Adrenal gland (tissue), 12 donors: ENCODE measurements around the gene RASIP1. TPM values are rescaled to one million over a fixed set of nuclear protein-coding genes. Genes with fewer than 3 reads are reported as not detected.
A peak's percentile ranks its signal among the peaks of the same experiment; 100 is the strongest.

Experiments used
- DNase-seq, 7 donors: peaks; one replicate each; pipeline ENCODE4 v3.0.0-alpha.2; 2019 to 2020
- H3K27ac ChIP-seq, 5 donors: fragments of 200-600 bp; sonication (generic) in 4 of 5; 1 replicate in 3 of 5; 2 replicates in 2 of 5; pipeline versions ENCODE4 v1.5.1 to v1.8.0; 2016 to 2020; ENCODE audit warnings: mild to moderate bottlenecking in 1 of 5
- H3K27me3 ChIP-seq: fragments of 200-600 bp; 2 replicates; pipeline ENCODE4 v1.8.0; 2021
- H3K36me3 ChIP-seq, 2 donors: fragments of 200-600 bp; replicated peaks in 1 of 2; 1 replicate in 1 of 2; 2 replicates in 1 of 2; pipeline versions ENCODE4 v1.5.1 to v1.8.0; 2018 to 2022
- H3K4me1 ChIP-seq, 2 donors: fragments of 200-600 bp; replicated peaks in 1 of 2; 1 replicate in 1 of 2; 2 replicates in 1 of 2; pipeline versions ENCODE4 v1.5.1 to v1.8.0; 2018 to 2021
- H3K4me3 ChIP-seq, 4 donors: fragments of 200-600 bp; sonication (generic) in 3 of 4; one replicate each; pipeline ENCODE4 v1.5.1; 2016 to 2018
- H3K9me3 ChIP-seq, 3 donors: fragments of 200-600 bp; sonication (generic) in 1 of 3; replicated peaks in 1 of 3; 1 replicate in 2 of 3; 2 replicates in 1 of 3; pipeline versions ENCODE4 v1.5.1 to v1.8.0; 2016 to 2021
- POLR2A ChIP-seq, 2 donors: fragments of 450-650 bp; IDR thresholded peaks; one replicate each; pipeline ENCODE4 v1.6.1; 2017; ENCODE audit warnings: antibody characterized with exemption in 2 of 2, mild to moderate bottlenecking in 2 of 2, moderate library complexity in 1 of 2
- WGBS, 4 donors: extraction: QIAGEN DNeasy Blood & Tissue Kit in 2 of 4; methylation state at CpG; one replicate each; pipeline versions ENCODE4 v1.1.5 to v1.1.7; 2013 to 2017; 5-methylcytosine and 5-hydroxymethylcytosine counted together
- intact Hi-C, 2 donors: fragments of 100-400 bp; cut with DNase I; formaldehyde crosslinking; loops; one replicate each; pipeline versions ENCODE4 v1.14.1 to v1.15.0; 2022 to 2023
- polyA plus RNA-seq, 3 donors: library from polyadenylated mRNA; stranded (reverse); fragments of 200-250 nt in 2 of 3; fragments of 350-450 nt in 1 of 3; fragmentation: Illumina TruSeq in 1 of 3; extraction: RNeasy Lipid Tissue Mini Kit (QIAGEN cat#74804) in 1 of 3; gene quantifications; one replicate each; pipeline ENCODE4 v1.2.3, GENCODE V29; 2013 to 2014
- total RNA-seq, 9 donors: library from RNA; depleted of rRNA in 4 of 9; stranded (reverse); fragments of >200 nt in 4 of 9; fragments of 120-200 nt in 1 of 9; fragmentation: NEBNext Ultra II Directional in 1 of 9; extraction: Animal tissue kit (Norgen Biotek cat#: 25700) in 1 of 9; gene quantifications; one replicate each; pipeline versions ENCODE4 v1.1.0 to v1.2.4, GENCODE V29; 2013 to 2023
- TF ChIP-seq, protein P1 (sequence below), 6 experiments: fragments of 450-650 bp in 4 of 6; fragments of 200-600 bp in 2 of 6; sonication (generic) in 1 of 6; IDR thresholded peaks; 1 replicate in 5 of 6; 2 replicates in 1 of 6; pipeline versions ENCODE4 v1.5.1 to v1.8.0; 2016 to 2021; ENCODE audit warnings: antibody characterized with exemption in 6 of 6, mild to moderate bottlenecking in 2 of 6, moderate library complexity in 1 of 6
- donor health status: healthy with polysubstance abuse.
- donor health status: Bipolar disorder and iron deficiency.
- donor health status: DM: yes; HTN: yes; CAD: no.
- donor health status: DM: no; HTN: no; CAD: no.
- donor health status: DM: no; HTN: no; CAD: no.
- donor health status: DM: yes; HTN: yes; CAD: no.

Gene RASIP1
- total and polyA plus RNA-seq, 12 donors = 5.1 to 38.9 (median 16.7) TPM

DNA sequence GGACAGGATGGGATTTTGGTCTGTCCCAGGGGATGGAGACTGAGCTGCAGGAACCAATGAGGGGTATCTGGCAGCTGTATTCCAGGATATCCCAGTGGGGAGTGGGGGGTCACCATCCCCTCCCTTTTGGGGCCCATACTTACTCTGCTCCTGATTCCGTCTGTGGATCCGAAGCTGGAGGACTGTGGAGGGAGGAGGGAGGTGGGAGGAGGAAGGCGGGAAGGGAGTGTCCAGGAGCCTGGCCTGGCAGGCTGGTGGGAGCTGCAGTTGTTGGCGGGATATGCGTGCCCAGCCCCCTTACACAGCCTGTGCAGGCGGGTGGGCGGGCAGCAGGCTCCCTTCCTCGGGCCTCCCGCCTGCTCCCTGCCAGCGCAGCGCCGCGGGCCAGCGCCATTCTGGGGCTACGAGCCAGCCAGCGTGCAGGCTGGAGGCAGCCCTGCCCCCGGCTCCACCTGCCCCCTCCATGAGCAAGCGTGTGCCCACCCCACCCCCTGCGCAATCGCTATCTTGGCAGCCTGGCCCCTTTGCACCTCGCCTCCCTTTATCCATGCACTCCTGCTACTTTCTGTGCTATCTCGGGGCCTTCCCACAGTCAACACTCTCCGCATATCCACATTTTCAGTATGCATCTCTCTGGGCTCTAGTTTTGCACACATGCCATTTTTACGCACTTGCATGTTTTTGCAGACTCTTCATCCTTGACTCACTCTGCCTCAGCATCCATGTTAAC lies 23.7 kb downstream of the RASIP1 start:
- Histone ChIP-seq H3K27me3 (no peaks in the 10 kb centered on the region), H3K4me3 (peak overlapping the region in 1 of 4 donors; percentile 26), H3K27ac (peak overlapping the region in 4 of 5 donors; percentile 40 to 74 (median 58)), H3K9me3 (no peaks in the 10 kb centered on the region), H3K4me1 (peaks cover 41 to 61% of the 10 kb centered on the region in 2 donors), H3K36me3 (no peaks in the 10 kb centered on the region)
- peak in 6 of 7 donors; percentile 59 to 73 (median 64) for DNase-seq
- TF ChIP-seq POLR2A (IDR thresholded peaks at IDR 0.05) = no peak
- TF ChIP-seq, protein P1, sequence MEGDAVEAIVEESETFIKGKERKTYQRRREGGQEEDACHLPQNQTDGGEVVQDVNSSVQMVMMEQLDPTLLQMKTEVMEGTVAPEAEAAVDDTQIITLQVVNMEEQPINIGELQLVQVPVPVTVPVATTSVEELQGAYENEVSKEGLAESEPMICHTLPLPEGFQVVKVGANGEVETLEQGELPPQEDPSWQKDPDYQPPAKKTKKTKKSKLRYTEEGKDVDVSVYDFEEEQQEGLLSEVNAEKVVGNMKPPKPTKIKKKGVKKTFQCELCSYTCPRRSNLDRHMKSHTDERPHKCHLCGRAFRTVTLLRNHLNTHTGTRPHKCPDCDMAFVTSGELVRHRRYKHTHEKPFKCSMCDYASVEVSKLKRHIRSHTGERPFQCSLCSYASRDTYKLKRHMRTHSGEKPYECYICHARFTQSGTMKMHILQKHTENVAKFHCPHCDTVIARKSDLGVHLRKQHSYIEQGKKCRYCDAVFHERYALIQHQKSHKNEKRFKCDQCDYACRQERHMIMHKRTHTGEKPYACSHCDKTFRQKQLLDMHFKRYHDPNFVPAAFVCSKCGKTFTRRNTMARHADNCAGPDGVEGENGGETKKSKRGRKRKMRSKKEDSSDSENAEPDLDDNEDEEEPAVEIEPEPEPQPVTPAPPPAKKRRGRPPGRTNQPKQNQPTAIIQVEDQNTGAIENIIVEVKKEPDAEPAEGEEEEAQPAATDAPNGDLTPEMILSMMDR (IDR thresholded peaks at IDR 0.05) = no peak
- intact Hi-C loops = no loop called here
- 10 to 36% (median 15%) methylated on average over 8 to 24 of the region's 24 CpGs for WGBS, 4 donors

DNA sequence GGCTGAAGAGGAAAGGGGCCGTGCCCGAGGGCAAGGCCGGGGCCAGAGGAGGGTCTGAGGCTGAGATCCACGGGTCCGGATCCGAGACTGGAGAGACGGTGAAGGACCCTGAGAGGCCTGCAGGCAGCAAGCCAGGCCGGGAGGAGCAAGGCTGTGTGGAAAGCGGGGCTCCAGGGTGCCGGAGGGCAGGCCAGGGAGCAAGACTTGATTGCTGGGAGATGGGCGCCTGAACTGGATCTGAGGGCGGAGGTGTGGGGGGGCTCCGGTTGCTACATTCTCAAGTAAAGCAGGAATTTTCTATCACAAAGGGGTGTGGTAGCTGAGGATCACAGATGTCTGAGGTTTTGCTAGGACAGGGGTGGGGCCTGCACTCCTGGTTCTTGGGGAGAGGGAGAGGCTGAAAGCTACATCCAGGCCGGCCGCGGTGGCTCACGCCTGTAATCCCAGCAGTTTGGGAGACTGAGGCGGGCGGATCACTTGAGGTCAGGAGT lies 24.7 kb downstream of the RASIP1 start:
- TF ChIP-seq POLR2A (IDR thresholded peaks at IDR 0.05) = no peak
- TF ChIP-seq, protein P1 (IDR thresholded peaks at IDR 0.05) = no peak
- no peaks in the 10 kb centered on the region for H3K36me3 ChIP-seq
- H3K9me3 ChIP-seq = no peaks in the 10 kb centered on the region
- peaks cover 41 to 61% of the 10 kb centered on the region in 2 donors for H3K4me1 ChIP-seq
- H3K27ac ChIP-seq = peak overlapping the region in 3 of 5 donors; percentile 40 to 68 (median 45)
- DNase-seq = peak in 1 of 7 donors; percentile 48
- intact Hi-C loops = no loop called here
- no peaks in the 10 kb centered on the region for H3K27me3 ChIP-seq
- no peak overlapping the region for H3K4me3 ChIP-seq
- WGBS, 4 donors = 56 to 64% (median 61%) methylated on average over 18 to 19 of the region's 19 CpGs

DNA sequence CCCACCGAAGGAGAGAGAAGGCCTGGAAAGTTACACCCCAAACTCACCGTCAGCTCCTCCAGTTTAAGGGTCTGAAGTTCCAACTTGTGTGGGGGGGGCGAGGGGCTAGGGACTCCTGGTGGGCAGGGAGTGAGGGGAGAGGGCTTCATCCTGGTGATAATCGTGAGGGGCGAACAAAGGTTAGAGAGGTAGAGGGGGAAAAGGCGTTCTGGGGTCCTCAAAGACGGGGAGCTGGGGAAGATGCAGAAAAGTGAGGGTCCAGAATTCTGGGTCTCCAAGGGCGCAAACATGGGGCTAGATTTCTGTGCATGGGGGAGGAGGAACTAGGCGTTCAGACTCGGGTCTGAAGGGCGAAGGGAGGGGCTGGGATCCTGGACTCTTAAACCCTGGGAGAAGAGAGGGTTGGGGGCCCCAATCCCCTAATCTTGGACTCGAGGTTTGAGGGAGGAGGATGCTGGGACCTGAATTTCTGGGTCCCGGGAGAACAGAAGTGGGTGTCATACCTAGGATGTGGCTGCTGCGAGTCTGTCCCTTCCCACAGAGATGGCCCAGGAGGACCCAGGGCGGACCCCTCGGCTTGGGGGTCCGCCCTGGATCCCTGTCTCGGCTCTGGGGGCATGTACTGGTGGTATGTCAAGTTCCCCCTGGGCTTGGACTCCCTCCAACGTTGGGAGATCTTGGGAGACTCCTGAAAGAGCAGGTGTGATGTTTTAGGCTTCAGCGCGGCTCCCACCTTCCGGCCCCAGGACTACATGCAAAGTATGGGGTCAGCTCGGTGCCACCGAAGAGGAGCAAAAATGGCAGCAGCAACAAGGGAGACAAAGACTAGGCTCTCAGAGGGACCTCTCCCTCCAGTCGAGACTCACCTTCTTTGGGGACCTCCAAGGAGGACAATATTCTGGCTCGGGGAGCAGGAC lies 25.4 kb downstream of the RASIP1 start:
- Histone ChIP-seq H3K27me3 (no peaks in the 10 kb centered on the region), H3K9me3 (no peaks in the 10 kb centered on the region), H3K4me3 (peak overlapping the region in 2 of 4 donors; percentile 16 to 47), H3K36me3 (no peaks in the 10 kb centered on the region), H3K27ac (peak overlapping the region in 4 of 5 donors; percentile 57 to 77 (median 70)), H3K4me1 (peaks cover 38 to 56% of the 10 kb centered on the region in 2 donors)
- peak in 3 of 7 donors; percentile 59 to 75 (median 67) for DNase-seq
- no peak for TF ChIP-seq POLR2A (IDR thresholded peaks at IDR 0.05)
- TF ChIP-seq, protein P1 (IDR thresholded peaks at IDR 0.05) = no peak
- WGBS, 4 donors = 58 to 60% (median 59%) methylated on average over 20 to 26 of the region's 26 CpGs
- intact Hi-C loops = no loop called here
